HG03354 (cell line): ENCODE data around the gene THOC2.
A peak's percentile ranks its signal among the peaks of the same experiment; 100 is the strongest.
"Not testable (repeated sequence)": the region's sequence is repeated elsewhere in the genome, so short reads cannot be mapped to it uniquely, and the experiment has no call there.

Source experiments
- ATAC-seq: cut with Tn5 transposase; IDR thresholded peaks from one replicate; pipeline ENCODE4 v1.9.1; 2021; ENCODE audit warnings: mild to moderate bottlenecking; ENCODE audit not compliant: unreplicated experiment, poor library complexity, severe bottlenecking

The THOC2 gene

DNA sequence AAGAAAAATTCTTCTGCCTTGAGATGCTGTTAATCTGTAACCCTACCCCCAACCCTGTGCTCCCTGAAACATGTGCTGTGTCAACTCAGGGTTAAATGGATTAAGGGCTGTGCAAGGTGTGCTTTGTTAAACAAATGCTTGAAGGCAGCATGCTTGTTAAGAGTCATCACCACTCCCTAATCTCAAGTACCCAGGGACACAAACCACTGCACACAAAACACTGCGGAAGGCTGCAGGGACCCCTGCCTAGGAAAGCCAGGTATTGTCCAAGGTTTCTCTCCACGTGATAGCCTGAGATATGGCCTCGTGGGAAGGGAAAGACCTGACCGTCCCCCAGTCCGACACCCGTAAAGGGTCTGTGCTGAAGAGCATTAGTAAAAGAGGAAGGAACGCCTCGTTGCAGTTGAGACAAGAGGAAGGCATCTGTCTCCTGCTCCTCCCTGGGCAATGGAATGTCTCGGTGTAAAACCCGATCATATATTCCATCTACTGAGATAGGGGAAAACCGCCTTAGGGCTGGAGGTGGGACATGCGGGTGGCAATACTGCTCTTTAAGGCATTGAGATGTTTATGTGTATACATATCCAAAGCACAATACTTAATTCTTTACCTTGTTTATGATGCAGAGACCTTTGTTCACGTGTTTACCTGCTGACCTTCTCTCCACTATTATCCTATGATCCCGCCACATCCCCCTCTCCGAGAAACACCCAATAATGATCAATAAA is 53.0 kb downstream of the THOC2 start:
- ATAC-seq = not testable (repeated sequence)

DNA sequence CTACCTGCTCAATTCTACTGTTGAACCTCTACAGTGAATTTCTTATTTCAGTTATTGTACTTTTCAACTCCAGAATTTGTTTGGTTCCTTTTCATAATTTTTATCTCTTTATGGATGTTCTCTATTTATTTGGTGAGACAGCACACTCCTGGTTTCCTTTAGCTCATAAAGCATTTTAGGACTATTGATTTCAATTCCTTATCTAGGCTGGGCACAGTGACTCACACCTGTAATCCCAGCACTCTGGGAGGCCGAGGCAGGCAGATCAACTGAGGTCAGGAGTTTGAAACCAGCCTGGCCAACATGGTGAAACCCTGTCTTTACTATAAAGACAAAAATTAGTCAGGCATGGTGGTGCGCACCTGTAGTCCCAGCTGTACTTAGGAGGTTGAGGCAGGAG is 57.7 kb downstream of the THOC2 start:
- ATAC-seq = no peak

DNA sequence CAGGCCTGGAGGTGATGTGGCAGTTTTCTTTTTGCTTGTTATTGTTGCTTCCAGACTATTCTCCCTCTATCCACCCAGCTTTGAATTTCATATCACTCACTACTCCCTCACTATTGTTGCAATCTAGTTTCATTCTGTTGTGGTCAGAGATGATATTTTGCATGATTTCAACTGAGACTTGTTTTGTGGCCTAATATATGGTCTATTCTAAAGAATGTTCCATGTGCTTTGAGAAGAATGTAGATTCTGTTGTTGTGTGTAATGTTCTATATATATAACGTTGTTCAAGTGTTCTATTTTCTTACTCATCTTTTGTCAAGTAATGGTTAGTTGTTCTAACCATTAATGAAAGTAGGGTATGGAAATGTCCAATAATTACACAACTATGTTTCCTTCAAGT is 59.0 kb downstream of the THOC2 start:
- ATAC-seq = peak; percentile 59

DNA sequence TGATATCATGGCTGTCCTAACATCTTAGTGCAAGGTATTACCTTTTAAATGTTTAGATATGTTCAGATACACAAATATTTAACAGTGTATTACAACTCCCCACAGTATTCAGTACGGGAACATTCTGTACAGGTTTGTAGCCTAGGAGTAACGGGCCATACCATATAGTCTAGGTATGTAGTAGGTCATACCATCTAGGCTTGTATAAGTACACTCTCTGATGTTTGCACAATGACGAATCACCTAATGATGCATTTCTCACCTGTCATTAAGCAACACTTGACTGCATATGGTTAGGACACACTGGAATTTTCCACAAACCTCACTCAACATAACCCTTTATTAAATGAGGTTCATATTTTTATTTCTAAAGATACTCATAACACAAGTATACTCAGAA is 67.7 kb downstream of the THOC2 start:
- ATAC-seq = no peak

DNA sequence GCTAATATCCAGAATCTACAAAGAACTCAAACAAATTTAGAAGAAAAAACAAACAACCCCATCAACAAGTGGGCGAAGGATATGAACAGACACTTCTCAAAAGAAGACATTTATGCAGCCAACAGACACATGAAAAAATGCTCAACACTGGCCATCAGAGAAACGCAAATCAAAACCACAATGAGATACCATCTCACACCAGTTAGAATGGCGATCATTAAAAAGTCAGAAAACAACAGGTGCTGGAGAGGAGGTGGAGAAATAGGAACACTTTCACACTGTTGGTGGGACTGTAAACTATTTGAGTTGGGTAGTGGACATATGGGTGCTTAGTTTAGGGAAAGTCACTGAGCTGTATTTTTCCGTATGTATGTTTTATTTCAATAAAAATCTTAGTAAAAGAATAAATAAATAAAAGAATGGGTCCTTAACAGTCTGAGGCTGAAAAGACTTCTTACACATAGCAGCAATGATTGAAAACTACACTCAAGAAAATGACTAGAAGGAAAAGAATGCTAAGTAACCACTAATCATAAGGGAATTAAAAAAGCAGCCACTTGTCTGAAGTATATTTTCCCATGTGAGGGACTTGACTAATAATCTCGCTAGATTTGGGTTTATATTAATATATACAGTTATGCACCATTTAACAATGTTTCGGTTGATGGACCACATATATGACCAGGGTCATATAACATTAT is 68.2 kb downstream of the THOC2 start:
- not testable (repeated sequence) for ATAC-seq

DNA sequence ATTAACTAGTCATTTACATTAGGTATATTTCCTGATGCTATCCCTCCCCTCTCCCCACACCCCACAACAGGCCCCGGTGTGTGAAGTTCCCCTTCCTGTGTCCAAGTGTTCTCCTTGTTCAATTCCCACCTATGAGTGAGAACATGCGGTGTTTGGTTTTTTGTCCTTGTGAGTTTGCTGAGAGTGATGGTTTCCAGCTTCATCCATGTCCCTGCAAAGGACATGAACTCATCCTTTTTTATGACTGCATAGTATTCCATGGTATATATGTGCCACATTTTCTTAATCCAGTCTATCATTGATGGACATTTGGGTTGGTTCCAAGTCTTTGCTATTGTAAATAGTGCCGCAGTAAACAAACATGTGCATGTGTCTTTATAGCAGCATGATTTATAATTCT is 69.1 kb downstream of the THOC2 start:
- not testable (repeated sequence) for ATAC-seq

DNA sequence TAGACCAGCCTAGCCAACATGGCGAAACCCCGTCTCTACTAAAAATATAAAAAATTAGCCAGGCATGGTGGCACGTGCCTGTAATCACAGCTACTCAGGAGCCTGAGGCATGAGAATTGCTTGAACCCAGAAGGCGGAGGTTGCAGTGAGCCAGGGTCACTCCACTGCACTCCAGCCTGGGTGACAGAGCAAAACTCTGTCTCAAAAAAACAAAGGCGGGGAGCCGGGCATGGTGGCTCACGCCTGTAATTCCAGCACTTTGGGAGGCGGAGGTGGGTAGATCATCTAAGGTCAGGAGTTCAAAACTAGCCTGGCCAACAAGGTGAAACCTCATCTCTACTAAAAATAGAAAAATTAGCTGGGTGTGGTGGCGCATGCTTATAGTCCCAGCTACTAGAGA is 76.3 kb downstream of the THOC2 start:
- not testable (repeated sequence) for ATAC-seq

DNA sequence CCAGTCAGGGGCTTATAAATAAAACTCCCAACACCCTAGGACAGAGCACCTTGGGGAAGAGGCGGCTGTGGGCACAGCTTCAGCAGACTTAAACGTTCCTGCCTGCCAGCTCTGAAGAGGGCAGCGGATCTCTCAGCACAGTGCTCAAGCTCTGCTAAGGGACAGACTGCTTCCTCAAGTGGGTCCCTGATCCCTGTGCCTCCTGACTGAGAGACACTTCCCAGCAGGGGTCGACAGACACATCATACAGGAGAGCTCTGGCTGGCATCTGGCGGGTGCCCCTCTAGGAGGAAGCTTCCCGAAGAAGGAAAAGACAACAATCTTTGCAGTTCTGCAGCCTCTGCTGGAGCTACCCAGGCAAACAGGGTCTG is 84.1 kb downstream of the THOC2 start:
- not testable (repeated sequence) for ATAC-seq

DNA sequence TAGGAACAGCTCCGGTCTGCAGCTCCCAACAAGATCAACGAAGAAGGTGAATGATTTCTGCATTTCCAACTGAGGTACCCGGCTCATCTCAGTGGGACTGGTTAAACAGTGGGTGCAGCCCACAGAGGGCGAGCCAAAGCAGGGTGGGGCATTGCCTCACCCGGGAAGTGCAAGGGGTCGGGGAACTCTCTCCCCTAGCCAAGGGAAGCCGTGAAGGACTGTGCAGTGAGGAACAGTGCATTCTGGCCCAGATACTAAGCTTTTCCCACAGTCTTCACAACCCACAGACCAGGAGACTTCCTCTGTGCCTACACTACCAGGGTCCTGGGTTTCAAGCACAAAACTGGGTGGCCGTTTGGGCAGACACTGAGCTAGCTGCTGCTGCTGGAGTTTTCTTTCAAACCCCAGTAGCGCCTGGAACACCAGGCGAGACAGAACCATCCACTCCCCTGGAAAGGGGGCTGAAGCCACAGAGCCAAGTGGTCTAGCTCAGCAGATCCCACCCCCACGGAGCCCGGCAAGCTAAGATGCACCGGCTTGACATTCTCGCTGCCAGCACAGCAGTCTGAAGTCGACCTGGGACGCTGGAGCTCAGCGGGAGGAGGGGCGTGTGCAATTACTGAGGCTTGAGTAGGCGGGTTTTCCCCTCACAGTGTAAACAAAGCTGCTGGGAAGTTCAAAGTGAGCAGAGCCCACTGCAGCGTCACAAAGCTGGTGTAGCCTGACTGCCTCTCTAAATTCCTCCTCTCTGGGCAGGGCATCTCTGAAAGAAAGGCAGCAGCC is 84.6 kb downstream of the THOC2 start:
- no peak for ATAC-seq

DNA sequence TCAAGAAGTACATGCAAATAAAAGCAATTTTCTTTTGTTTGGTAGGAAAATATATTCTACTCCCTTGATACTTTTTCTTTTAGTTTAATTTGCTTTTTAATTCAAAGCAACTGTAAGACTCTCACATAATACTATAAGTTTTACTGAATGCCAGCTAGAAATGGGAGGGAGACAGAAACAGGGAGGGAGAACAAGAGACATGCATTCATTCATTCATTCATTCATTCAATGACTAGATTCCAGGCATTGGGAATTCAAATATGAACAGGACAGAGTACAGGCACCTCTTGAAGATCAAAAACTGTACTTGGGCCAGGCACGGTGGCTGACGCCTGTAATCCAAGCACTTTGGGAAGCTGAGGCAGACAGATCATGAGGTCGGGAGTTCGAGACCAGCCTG is 85.6 kb downstream of the THOC2 start:
- no peak for ATAC-seq

DNA sequence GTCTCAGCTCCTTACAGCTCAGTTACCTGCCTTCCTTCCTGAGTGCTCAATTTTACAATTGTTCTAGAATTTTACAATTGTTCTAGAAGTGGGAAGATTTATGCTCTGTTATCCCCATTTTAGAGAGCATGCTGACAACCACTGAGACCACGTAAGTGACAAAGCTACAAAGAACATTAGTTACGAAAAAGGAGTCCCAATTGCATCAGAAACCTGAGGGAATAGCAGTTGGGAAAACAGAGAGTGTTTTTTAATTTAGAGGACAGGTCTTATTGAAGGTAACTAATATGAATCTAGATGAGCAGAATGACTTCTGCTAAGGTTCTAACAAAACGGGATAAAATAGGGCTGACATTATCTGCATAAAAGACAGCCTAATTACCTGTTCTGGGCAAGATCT is 103.3 kb downstream of the THOC2 start:
- no peak for ATAC-seq

DNA sequence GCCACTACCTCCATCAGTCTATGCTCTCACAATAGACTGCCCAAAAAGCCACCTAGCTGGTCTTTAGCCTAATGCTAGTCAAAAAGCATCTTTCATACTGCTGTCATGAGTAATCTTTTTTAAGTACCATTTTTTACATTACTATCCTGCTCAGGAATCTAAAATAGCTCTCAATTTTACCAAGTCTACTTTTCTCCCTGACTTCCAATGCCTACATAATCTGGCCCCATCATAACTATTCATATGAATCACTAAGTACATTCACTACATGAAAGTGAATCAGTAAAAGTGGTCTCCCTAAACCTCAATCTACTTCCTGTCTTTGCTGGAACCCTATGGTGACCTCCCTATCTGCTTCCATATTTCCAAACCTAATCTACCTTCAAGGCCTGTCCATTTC is 105.9 kb downstream of the THOC2 start:
- no peak for ATAC-seq

DNA sequence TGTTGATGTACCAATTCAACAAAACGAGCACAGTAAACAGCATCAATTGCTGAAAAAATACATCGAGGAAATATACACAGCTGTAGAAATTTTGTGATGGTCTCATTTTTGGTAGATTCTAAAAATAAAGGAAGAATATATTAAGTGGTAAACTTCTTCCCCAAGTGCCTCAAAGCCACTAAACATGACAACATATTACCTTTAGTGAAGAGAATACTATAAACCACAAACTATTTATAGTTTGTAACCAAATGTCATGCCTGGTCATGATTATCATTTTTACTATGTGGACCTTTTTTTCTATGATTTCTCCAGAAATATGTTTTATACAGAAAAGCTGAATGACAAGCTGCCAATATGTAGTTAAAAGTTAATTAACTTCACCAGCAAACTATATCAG is 106.9 kb downstream of the THOC2 start:
- ATAC-seq = no peak

DNA sequence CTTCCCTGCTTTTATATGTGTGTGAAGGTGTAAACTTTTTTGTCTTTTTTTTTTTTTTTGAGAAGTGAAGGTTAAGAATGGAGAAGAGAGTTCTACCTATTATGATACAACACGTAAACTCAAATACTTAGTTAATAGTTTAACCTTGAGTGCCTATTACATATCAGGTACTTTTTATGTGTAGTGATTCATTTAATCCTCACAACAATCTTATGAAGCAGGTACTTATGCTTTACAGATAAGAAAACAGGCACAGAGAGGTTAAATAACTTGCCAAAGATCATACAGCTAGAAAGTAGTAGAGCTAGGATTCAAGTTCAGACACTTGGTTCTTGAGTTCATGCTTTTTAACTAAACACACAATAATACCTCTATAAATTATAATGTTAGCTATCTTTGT is 107.4 kb downstream of the THOC2 start:
- ATAC-seq = no peak

DNA sequence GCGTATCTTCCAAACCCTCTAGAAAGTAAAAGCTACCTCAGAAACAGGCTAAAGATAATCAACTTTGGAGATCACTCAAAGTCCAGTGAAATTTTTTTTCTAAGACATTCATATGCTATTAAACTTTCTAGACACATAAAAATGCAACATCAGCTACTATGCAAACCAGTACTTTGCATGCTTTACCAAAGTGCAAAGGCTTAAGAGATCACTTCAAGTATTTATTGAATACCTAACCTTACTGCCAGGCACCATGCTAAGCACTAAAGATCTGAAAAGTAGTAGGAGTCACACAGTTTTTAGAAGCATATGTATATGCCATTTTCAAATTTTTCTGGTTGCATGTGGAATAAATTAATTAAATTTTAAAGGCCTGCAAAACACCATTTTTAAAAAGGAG is 115.8 kb downstream of the THOC2 start:
- no peak for ATAC-seq

DNA sequence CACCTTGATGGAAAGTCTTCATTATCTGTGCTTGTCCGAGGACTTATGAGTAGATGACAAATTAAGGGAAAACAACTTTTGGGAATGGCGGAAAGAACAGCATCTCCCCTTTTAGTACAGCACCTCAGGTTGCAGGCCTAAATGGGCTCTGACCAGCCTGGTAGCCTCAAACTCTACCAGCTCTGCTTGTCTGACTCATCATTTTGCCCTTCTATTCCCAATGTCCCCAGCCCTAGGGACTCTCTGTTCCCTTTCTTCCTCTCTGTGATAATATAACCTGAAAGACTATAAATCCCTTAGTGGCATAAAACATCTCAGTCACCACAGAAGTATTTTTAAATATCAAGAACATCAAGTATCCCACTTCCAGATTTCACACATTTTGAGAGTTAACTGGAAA is 121.9 kb downstream of the THOC2 start:
- ATAC-seq = no peak

DNA sequence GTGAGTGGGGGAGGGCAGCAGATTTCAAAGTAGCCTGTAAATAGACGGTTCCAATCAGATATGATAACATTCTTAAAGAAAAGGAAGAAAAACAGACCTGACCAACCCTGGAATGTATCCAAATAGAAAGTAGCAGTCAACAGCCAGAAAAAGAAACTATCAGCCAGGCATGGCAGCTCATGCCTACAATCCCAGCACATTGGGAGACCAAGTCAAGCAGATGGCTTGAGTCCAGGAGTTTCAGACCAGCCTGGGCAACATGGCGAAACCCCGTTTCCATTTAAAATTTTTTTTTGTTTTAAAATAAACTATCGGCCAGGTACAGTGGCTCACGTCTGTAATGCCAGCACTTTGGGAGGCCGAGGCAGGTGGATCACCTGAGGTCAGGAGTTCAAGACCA is 125.0 kb downstream of the THOC2 start:
- ATAC-seq = no peak

DNA sequence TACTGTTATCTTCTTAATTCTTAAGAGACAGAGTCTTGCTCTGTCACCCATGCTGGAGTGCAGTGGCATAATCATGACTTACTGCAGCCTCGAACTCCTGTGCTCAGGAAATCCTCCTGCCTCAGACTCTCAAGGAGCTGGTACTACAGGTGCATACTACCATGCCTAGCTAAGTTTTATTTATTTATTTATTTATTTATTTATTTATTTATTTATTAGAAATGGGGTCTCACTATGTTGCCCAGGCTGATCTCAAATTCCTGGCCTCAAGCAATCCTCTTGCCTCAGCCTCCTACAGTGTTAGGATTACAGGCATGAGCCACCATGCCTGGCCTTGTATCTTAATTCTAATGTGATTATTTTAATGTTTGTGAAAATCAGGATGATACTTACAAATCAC is 125.6 kb downstream of the THOC2 start:
- ATAC-seq = no peak

DNA sequence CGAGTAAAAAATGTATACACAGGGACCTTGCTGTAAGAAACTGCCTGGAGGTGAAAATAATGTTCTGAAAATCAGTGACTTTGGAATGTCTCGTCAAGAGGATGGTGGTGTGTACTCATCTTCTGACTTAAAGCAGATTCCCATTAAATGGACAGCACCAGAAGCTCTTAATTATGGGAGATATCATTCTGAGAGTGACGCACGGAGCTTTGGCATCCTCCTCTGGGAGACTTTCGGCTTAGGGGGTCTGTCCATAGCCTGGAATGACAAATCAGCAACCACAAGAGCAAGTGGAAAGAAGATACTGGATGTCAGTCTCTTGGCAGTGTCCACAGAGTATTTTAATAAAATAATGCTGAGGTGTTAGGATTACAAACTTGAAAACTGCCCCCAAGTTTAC is 129.4 kb downstream of the THOC2 start:
- ATAC-seq = no peak

DNA sequence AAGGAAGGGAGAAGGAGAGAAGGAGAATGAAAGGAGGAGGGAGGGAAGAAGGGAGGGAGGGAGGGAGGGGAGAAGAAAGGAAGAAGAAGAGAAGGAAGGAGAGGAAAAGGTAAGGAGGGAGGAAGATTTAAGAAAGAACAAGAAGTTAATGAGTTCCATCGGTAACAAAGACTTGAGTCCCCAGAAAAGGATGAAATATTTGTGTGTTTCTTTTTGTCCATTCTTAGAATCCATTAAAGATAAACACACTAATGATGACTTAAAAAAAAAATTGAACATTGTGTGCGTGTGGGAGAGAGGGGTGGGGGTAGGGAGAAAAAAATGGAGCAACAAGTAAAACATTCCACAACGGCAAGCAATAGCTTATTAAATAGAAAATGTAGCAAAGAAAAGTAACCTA is 131.4 kb downstream of the THOC2 start:
- ATAC-seq = no peak

DNA sequence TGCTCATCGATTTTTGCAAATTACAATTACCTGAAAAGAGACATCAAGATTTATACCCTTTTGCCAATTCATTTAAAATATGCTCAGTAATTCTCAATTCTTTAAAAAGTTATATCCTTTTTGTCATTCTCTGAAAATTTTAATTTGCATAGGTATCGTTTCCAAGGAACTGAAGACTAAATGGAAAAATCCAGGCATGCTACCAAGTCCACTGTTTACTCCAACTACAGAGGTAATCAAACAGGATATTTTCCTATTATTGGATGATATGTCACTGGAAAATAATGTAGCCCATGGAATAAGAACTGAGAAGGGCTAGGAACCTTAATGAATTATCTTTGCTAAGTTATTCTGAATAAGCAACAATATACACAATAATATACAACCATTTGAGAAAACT is 132.7 kb downstream of the THOC2 start:
- no peak for ATAC-seq
